Neural cell (in vitro differentiated cells): ENCODE data around the gene PTPRZ1.

Experiments used
- CTCF ChIP-seq: fragments of 450-650 bp; IDR thresholded peaks from 2 replicates; pipeline ENCODE4 v1.5.1; 2014; ENCODE audit warnings: antibody characterized with exemption, mild to moderate bottlenecking, moderate library complexity; ENCODE audit not compliant: poor library complexity, severe bottlenecking
- EP300 ChIP-seq: fragments of 450-650 bp; conservative IDR thresholded peaks from 2 replicates; pipeline ENCODE4 v1.6.1; 2014; ENCODE audit warnings: antibody characterized with exemption, mild to moderate bottlenecking, moderate library complexity; ENCODE audit not compliant: poor library complexity, severe bottlenecking
- SMC3 ChIP-seq: fragments of 450-650 bp; conservative IDR thresholded peaks from 2 replicates; pipeline ENCODE4 v1.6.1; 2014; ENCODE audit warnings: antibody characterized with exemption, mild to moderate bottlenecking, moderate library complexity; ENCODE audit not compliant: poor library complexity

GRCh38 chr7:122072272-122072671 lies 199.3 kb downstream of the PTPRZ1 start:
- TF ChIP-seq CTCF (no peak), EP300 (no peak), SMC3 (no peak)
